ENCODE data around the gene ST8SIA4.

DNA sequence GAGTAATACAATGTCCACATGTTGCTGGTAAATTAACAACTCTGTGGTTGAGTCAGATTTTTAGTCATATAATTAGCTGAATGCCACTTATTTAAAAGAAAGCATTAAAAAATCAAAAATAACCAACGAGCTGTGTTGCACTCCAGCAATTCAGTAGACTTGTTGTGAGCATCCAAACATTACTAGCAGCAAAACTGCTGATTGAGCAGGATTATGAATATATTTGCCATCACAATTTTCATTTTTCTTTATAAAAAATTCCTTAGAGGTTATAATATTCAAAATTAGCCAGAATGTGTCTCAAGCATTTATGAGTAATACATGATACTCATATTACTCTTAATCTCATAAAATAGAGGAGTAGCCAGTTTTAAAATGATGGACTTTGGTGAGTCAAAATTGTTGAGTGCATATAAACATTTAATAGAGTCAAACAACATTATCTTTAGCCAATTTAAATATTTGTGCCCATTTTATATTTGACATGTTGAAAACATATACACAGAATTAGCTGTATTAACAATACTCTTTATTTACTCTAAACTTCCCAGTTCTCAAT is 44.0 kb downstream of the ST8SIA4 start:
- TF ChIP-seq YY1 (IDR thresholded peaks at IDR 0.05; ENCODE audit: insufficient read depth, insufficient read length) (no peak), ZNF274 (IDR thresholded peaks at IDR 0.05; ENCODE audit: low read depth, low read length) (no peak), SUZ12 (IDR thresholded peaks at IDR 0.05; ENCODE audit: extremely low read depth, insufficient read depth, insufficient read length) (no peak)

All from NT2/D1 (cell line).